OCI-LY1 (cell line): ENCODE measurements around the gene RAB4A.

Experiments
- CTCF ChIP-seq: fragments of 200-600 bp; sonication (generic), shearing (Covaris generic); IDR thresholded peaks from 2 replicates; pipeline ENCODE4 v1.5.1; 2017; ENCODE audit warnings: mild to moderate bottlenecking, antibody characterized with exemption, low read length, moderate library complexity, mixed read lengths
- EZH2 ChIP-seq: fragments of 200-600 bp; sonication (generic), shearing (Covaris generic); IDR thresholded peaks from 2 replicates; pipeline ENCODE4 v1.8.0; 2017; ENCODE audit warnings: borderline replicate concordance, mixed run types, mild to moderate bottlenecking, antibody characterized with exemption, low read length, moderate library complexity, mixed read lengths

- no peak for TF ChIP-seq CTCF
- no peak for TF ChIP-seq EZH2
Measured at GRCh38 chr1:229249854-229250644, 20.9 kb upstream of the RAB4A start.
